ENCODE results near the gene C1QTNF9B. TPM values are rescaled to one million over a fixed set of nuclear protein-coding genes. Genes with fewer than 3 reads are reported as not detected.

C1QTNF9B gene
- total and polyA plus RNA-seq, 2 of the 8 experiments (the other 6 are each of a cell fraction or from before 2014, with no cell fraction given) = 0.11 TPM; not detected in 1

GRCh38 chr13:23849670-23850069 lies 47.6 kb downstream of the C1QTNF9B start:
- Histone ChIP-seq H2AK5ac (ENCODE audit: low read depth, low read length) (no peak overlapping the region), H3K23me2 (ENCODE audit: low read depth, low read length) (no peaks in the 10 kb centered on the region), H3K4me2 (ENCODE audit: insufficient read depth in 1 of 2, low read depth in 2 of 2, low read length in 2 of 2) (no peak overlapping the region), H3K27me3 (replicated peaks in 1 of 4; ENCODE audit: control insufficient read depth in 3 of 4, extremely low read depth in 1 of 4, insufficient read depth in 3 of 4, low read length in 3 of 4) (no peaks in the 10 kb centered on the region), H3K9ac (replicated peaks in 1 of 4; ENCODE audit: extremely low read depth in 1 of 4, low read depth in 3 of 4, low read length in 3 of 4) (no peak overlapping the region), H3K4me1 (replicated peaks in 1 of 4; ENCODE audit: control insufficient read depth in 3 of 4, insufficient read depth in 4 of 4, low read length in 3 of 4) (no peaks in the 10 kb centered on the region), H3K79me2 (ENCODE audit: control insufficient read depth in 1 of 2, insufficient read depth in 2 of 2, low read length in 2 of 2) (no peaks in the 10 kb centered on the region), H2BK120ac (replicated peaks; ENCODE audit: low read depth, low read length) (no peak overlapping the region), H3K4ac (replicated peaks; ENCODE audit: insufficient read length, low read depth, low read length) (no peak overlapping the region), H3K79me1 (ENCODE audit: low read depth, low read length) (no peaks in the 10 kb centered on the region), H3K36me3 (ENCODE audit: control insufficient read depth in 2 of 4, insufficient read depth in 4 of 4, low read length in 3 of 4) (no peaks in the 10 kb centered on the region), H3K4me3 (ENCODE audit: extremely low read depth in 1 of 4, insufficient read depth in 2 of 4, low read depth in 3 of 4, low read length in 4 of 4) (no peak overlapping the region), H4K91ac (replicated peaks; ENCODE audit: insufficient read length, low read length) (no peak overlapping the region), H4K5ac (ENCODE audit: insufficient read length, low read depth, low read length) (no peak overlapping the region), H3K9me3 (ENCODE audit: insufficient read depth in 2 of 2, low read depth in 1 of 2, low read length in 1 of 2) (no peaks in the 10 kb centered on the region), H3K14ac (ENCODE audit: insufficient read length) (no peak overlapping the region), H2BK20ac (ENCODE audit: low read length) (no peak overlapping the region), H3K18ac (ENCODE audit: extremely low read depth, low read length) (no peak overlapping the region), H3K27ac (ENCODE audit: low read depth, low read length) (no peak overlapping the region), H2AFZ (ENCODE audit: low read length) (no peak overlapping the region), H4K8ac (ENCODE audit: extremely low read depth, insufficient read depth, low read length) (no peak overlapping the region), H2BK5ac (ENCODE audit: low read depth, low read length) (no peak overlapping the region), H3K56ac (replicated peaks; ENCODE audit: insufficient read length, low read depth, low read length) (no peak overlapping the region), H4K20me1 (replicated peaks in 1 of 2; ENCODE audit: control insufficient read depth in 1 of 2, insufficient read depth in 2 of 2, low read length in 2 of 2) (no peaks in the 10 kb centered on the region), H3K23ac (ENCODE audit: insufficient read length) (no peak overlapping the region), H2BK15ac (ENCODE audit: low read length) (no peak overlapping the region), H2BK12ac (ENCODE audit: low read depth, low read length) (no peak overlapping the region)
- no peak for DNase-seq (ENCODE audit: low read depth in 1 of 2, low spot score in 2 of 2)
- FAIRE-seq = no peak
- 94% methylated on average over 2 of the region's 2 CpGs; no CpG with 5 or more reads in 1 of the 2 experiments for WGBS, 2 experiments (ENCODE audit: extremely low coverage in 1 of 2, insufficient coverage in 1 of 2, insufficient read length in 1 of 2, insufficient replicate concordance in 2 of 2, low coverage in 1 of 2, low lambda C conversion rate in 2 of 2, missing lambda C conversion rate in 1 of 2)
- ChIA-PET CTCF (ENCODE audit: partially characterized antibody) (interaction anchor here (1.2 to 1.4 kb wide), 3 partner anchors 22 to 512 kb away, joined by 3 to 5 read pairs (median 3); no protein-coding TSS in a partner anchor), POLR2A (ENCODE audit: partially characterized antibody) (no interaction called here)
